Natural killer cell (primary cell): ENCODE data around the gene POLA1. TPM values are rescaled to one million over a fixed set of nuclear protein-coding genes. Genes with fewer than 3 reads are reported as not detected.

Source experiments
- ATAC-seq, 3 donors: fragments of 150-1000 bp in 2 of 3; fragments of 200-7000 bp in 1 of 3; cut with Tn5 transposase; 1 replicate in 1 of 3; 2 replicates in 2 of 3; pipeline ENCODE4 v1.10.0; 2021; ENCODE audit warnings: mild to moderate bottlenecking in 2 of 3, moderate library complexity in 2 of 3
- DNase-seq, 2 donors: peaks; one replicate each; pipeline versions ENCODE4 v3.0.0 to v3.0.0-alpha.2; 2013 to 2021; ENCODE audit warnings: mixed read lengths in 1 of 2
- H3K27ac ChIP-seq: one replicate; pipeline ENCODE4 v1.5.1; 2013; ENCODE audit warnings: mild to moderate bottlenecking, low read length
- H3K27me3 ChIP-seq: one replicate; pipeline ENCODE4 v1.6.1; 2013; ENCODE audit warnings: low read length; ENCODE audit not compliant: control insufficient read depth, insufficient read depth
- H3K36me3 ChIP-seq: one replicate; pipeline ENCODE4 v1.6.1; 2013; ENCODE audit warnings: low read length; ENCODE audit not compliant: control insufficient read depth, insufficient read depth
- H3K4me1 ChIP-seq: one replicate; pipeline ENCODE4 v1.6.1; 2013; ENCODE audit warnings: low read length; ENCODE audit not compliant: control insufficient read depth, insufficient read depth
- H3K4me3 ChIP-seq: one replicate; pipeline ENCODE4 v1.5.1; 2013; ENCODE audit warnings: low read length
- H3K9me3 ChIP-seq: one replicate; pipeline ENCODE4 v1.6.1; 2013; ENCODE audit warnings: low read length; ENCODE audit not compliant: control insufficient read depth, insufficient read depth
- H3K27ac Mint-ChIP-seq, 2 donors: one replicate each; pipeline ENCODE4 v1.8.0; 2022; ENCODE audit warnings: mild to moderate bottlenecking in 2 of 2, mixed read lengths in 2 of 2, moderate library complexity in 1 of 2
- H3K27me3 Mint-ChIP-seq, 2 donors: one replicate each; pipeline ENCODE4 v1.8.0; 2022; ENCODE audit warnings: low read depth in 2 of 2, mixed read lengths in 2 of 2
- H3K36me3 Mint-ChIP-seq: one replicate; pipeline ENCODE4 v1.8.0; 2022; ENCODE audit warnings: mixed read lengths
- H3K4me1 Mint-ChIP-seq, 2 donors: one replicate each; pipeline ENCODE4 v1.8.0; 2022; ENCODE audit warnings: mixed read lengths in 2 of 2
- H3K4me3 Mint-ChIP-seq: one replicate; pipeline ENCODE4 v1.8.0; 2022; ENCODE audit warnings: mild to moderate bottlenecking, moderate library complexity, mixed read lengths
- H3K9me3 Mint-ChIP-seq, 2 donors: one replicate each; pipeline ENCODE4 v1.8.0; 2022; ENCODE audit warnings: mixed read lengths in 2 of 2
- WGBS: methylation state at CpG from one replicate; pipeline ENCODE4 v1.1.7; 2013; ENCODE audit warnings: missing lambda C conversion rate; ENCODE audit not compliant: insufficient coverage; 5-methylcytosine and 5-hydroxymethylcytosine counted together
- intact Hi-C: fragments of 100-400 bp; cut with micrococcal nuclease; formaldehyde crosslinking; loops from one replicate; pipeline ENCODE4 v1.14.2; 2022
- total RNA-seq, 4 donors: library from RNA; stranded (reverse); fragments of 120-200 nt in 1 of 4; gene quantifications; one replicate each; pipeline versions ENCODE4 v1.2.3 to v1.2.4, GENCODE V29; 2013 to 2022
- TF ChIP-seq, protein P1 (sequence below): fragments of 200-600 bp; IDR thresholded peaks from one replicate; pipeline ENCODE4 v1.8.0; 2022; ENCODE audit warnings: antibody characterized with exemption

The POLA1 gene
- total RNA-seq, 3 donors from 2014 or later (not counting 1 experiment from before 2014, with no cell fraction given), result 11.1 to 12.6 (median 11.3) TPM

DNA sequence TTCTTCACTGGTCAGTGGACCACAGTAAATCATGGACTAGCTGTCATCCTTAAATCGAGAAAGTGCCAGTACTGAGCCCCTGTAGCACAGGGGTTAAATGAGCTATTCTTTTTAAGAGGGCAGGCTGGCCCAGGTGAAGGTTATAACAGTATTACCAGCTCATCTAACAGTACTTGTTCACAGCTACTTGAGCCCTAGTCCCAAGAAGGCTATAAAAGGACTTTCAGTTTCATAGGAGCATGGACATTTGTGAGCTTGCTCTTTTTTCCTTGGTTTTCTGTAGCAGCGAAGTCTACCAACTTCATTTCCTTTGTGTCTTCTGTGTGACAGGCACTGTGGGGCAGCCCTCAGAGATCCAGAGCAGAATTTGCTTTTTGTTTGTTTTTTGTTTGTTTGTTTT, 261.0 kb downstream of the POLA1 start:
- H3K27ac ChIP-seq, result no peak overlapping the region
- TF ChIP-seq, protein P1, sequence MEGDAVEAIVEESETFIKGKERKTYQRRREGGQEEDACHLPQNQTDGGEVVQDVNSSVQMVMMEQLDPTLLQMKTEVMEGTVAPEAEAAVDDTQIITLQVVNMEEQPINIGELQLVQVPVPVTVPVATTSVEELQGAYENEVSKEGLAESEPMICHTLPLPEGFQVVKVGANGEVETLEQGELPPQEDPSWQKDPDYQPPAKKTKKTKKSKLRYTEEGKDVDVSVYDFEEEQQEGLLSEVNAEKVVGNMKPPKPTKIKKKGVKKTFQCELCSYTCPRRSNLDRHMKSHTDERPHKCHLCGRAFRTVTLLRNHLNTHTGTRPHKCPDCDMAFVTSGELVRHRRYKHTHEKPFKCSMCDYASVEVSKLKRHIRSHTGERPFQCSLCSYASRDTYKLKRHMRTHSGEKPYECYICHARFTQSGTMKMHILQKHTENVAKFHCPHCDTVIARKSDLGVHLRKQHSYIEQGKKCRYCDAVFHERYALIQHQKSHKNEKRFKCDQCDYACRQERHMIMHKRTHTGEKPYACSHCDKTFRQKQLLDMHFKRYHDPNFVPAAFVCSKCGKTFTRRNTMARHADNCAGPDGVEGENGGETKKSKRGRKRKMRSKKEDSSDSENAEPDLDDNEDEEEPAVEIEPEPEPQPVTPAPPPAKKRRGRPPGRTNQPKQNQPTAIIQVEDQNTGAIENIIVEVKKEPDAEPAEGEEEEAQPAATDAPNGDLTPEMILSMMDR, result no peak

DNA sequence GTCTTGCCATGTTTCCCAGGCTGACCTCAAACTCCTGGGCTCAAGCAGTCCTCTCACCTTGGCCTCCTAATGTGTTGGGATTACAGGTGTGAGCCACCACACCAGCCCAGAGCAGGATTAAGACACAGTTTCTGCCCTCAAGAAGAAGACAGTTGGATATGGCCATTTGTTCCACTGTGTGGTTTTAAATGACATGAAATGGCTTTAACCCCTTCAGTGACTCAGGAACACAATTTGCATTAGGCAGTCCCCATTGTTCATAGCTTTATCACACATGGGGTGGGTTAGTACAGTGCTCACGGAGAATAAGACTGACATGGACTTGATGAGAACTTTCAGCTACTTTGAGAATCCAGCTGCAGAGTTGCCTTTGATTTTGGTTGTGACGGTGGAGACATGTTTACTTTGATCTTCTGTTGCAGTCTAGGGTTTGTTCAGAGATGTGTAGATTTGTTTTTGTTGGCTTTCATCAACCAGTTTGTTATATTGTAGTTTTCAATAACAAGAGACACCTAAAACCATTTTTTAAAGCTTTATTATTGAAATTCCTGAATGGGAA, 261.7 kb downstream of the POLA1 start:
- H3K9me3 ChIP-seq, result no peaks in the 10 kb centered on the region
- TF ChIP-seq, protein P1, result no peak
- intact Hi-C loops, result no loop called here
- no peaks in the 10 kb centered on the region for H3K36me3 ChIP-seq
- ATAC-seq (no peak), DNase-seq (no peak)
- WGBS, result 88% methylated on average over 1 of the region's 2 CpGs
- no peak overlapping the region for H3K4me3 ChIP-seq
- no peaks in the 10 kb centered on the region for H3K27me3 ChIP-seq
- no peaks in the 10 kb centered on the region for H3K4me1 ChIP-seq
- Mint-ChIP-seq H3K4me1 (peaks cover 0 to 10% of the 10 kb centered on the region in 2 donors), H3K27ac (no peak overlapping the region), H3K4me3 (no peak overlapping the region), H3K27me3 (no peaks in the 10 kb centered on the region), H3K36me3 (no peaks in the 10 kb centered on the region), H3K9me3 (no peaks in the 10 kb centered on the region)
- no peak overlapping the region for H3K27ac ChIP-seq

More for the DNA sequence above, 261.0 kb downstream of the POLA1 start:
- H3K36me3 Mint-ChIP-seq, result no peaks in the 10 kb centered on the region
- no peaks in the 10 kb centered on the region for H3K9me3 Mint-ChIP-seq
- no peaks in the 10 kb centered on the region for H3K36me3 ChIP-seq
- peaks cover 0 to 10% of the 10 kb centered on the region in 2 donors for H3K4me1 Mint-ChIP-seq
- no peak for ATAC-seq
- no peaks in the 10 kb centered on the region for H3K27me3 ChIP-seq
- H3K27me3 Mint-ChIP-seq, result no peaks in the 10 kb centered on the region
- no peak overlapping the region for H3K4me3 Mint-ChIP-seq
- DNase-seq, result no peak
- 90% methylated on average over 2 of the region's 2 CpGs for WGBS
- intact Hi-C loops, result no loop called here
- no peaks in the 10 kb centered on the region for H3K9me3 ChIP-seq
- no peak overlapping the region for H3K27ac Mint-ChIP-seq
- H3K4me1 ChIP-seq, result no peaks in the 10 kb centered on the region
- H3K4me3 ChIP-seq, result no peak overlapping the region

DNA sequence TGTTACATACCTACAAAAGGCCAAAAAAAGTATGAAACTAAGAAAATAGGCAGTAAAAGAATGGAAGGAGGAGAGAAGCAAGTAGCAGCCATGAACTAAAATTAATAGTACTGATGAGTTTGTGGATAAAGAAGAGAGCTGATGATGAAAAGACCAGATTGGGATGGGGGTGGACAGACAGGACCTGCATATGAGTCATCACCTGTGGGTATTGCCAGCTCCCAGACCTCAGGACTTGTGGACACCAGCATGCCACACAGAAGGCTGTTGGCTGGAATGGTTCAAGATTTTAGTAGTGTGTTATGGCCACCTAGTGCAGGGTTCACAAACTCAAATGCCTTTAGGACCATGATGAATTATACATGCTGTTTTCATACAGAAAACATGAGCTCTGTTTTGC, 263.1 kb downstream of the POLA1 start:
- H3K4me3 Mint-ChIP-seq, result no peak overlapping the region
- intact Hi-C loops, result no loop called here
- H3K4me1 Mint-ChIP-seq, result peaks cover 0 to 10% of the 10 kb centered on the region in 2 donors
- Histone ChIP-seq H3K36me3 (no peaks in the 10 kb centered on the region), H3K4me1 (no peaks in the 10 kb centered on the region), H3K27ac (no peak overlapping the region), H3K27me3 (no peaks in the 10 kb centered on the region), H3K9me3 (no peaks in the 10 kb centered on the region), H3K4me3 (no peak overlapping the region)
- H3K27ac Mint-ChIP-seq, result no peak overlapping the region
- DNase-seq (no peak), ATAC-seq (no peak)
- H3K27me3 Mint-ChIP-seq, result no peaks in the 10 kb centered on the region
- no peaks in the 10 kb centered on the region for H3K36me3 Mint-ChIP-seq
- TF ChIP-seq, protein P1, result no peak
- H3K9me3 Mint-ChIP-seq, result no peaks in the 10 kb centered on the region

DNA sequence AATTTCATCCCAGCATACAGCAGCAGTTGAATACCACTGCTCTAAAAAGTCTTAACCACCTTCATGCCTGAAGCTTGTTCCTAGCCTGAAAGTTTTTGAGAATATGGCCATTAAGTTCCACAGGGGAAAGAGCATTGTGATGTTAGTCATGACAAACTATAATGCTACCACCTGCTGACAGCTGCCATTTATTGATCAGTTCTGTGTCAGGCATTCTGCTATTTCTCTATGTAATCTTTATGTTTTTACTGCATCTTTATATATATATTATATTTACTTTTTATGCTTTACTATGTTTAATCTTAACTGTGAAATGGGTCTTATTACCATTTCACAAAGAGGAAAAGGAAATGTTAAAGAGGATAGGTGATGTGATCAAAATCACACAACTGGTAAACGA, 268.1 kb downstream of the POLA1 start:
- 100% methylated on average over 1 of the region's 1 CpG for WGBS
- Histone ChIP-seq H3K27ac (no peak overlapping the region), H3K36me3 (no peaks in the 10 kb centered on the region), H3K9me3 (no peaks in the 10 kb centered on the region), H3K4me1 (no peaks in the 10 kb centered on the region), H3K27me3 (no peaks in the 10 kb centered on the region), H3K4me3 (no peak overlapping the region)
- TF ChIP-seq, protein P1, result no peak
- no peaks in the 10 kb centered on the region for H3K27me3 Mint-ChIP-seq
- no peak overlapping the region for H3K4me3 Mint-ChIP-seq
- intact Hi-C loops, result no loop called here
- no peak for ATAC-seq
- H3K36me3 Mint-ChIP-seq, result no peaks in the 10 kb centered on the region
- no peaks in the 10 kb centered on the region for H3K9me3 Mint-ChIP-seq
- H3K27ac Mint-ChIP-seq, result no peak overlapping the region
- no peaks in the 10 kb centered on the region for H3K4me1 Mint-ChIP-seq
- DNase-seq, result no peak
